Osteoblast (primary cell): Measurements from ENCODE around the gene KCNQ5. TPM values are rescaled to one million over a fixed set of nuclear protein-coding genes. Genes with fewer than 3 reads are reported as not detected.
A peak's percentile ranks its signal among the peaks of the same experiment; 100 is the strongest.

Experiments
- DNase-seq: peaks from one replicate; pipeline ENCODE4 v3.0.0; 2011; ENCODE audit warnings: low spot score, mixed read lengths; ENCODE audit not compliant: insufficient read length; ENCODE audit errors: missing footprints
- H2AFZ ChIP-seq: 2 replicates; pipeline ENCODE4 v1.6.0; 2011; ENCODE audit warnings: mild to moderate bottlenecking, low read length
- H3K27ac ChIP-seq: 2 replicates; pipeline ENCODE4 v1.5.1; 2011; ENCODE audit warnings: mild to moderate bottlenecking, low read depth, low read length, moderate library complexity
- H3K27me3 ChIP-seq: 2 replicates; pipeline ENCODE4 v1.6.0; 2012; ENCODE audit warnings: mild to moderate bottlenecking, control low read depth, inconsistent platforms, low read length, moderate library complexity; ENCODE audit not compliant: insufficient read depth
- H3K36me3 ChIP-seq: 2 replicates; pipeline ENCODE4 v1.5.1; 2011; ENCODE audit warnings: mild to moderate bottlenecking, low read length, control low read depth, moderate library complexity; ENCODE audit not compliant: insufficient read depth
- H3K4me1 ChIP-seq: 2 replicates; pipeline ENCODE4 v1.5.1; 2011; ENCODE audit warnings: mild to moderate bottlenecking, low read length, control low read depth, moderate library complexity; ENCODE audit not compliant: insufficient read depth
- H3K4me2 ChIP-seq: 2 replicates; pipeline ENCODE4 v1.6.0; 2011; ENCODE audit warnings: mild to moderate bottlenecking, low read length; ENCODE audit not compliant: insufficient read depth
- H3K4me3 ChIP-seq: fragments of 200-600 bp; sonication (generic); 3 replicates; pipeline ENCODE4 v1.5.1; 2012; ENCODE audit warnings: mild to moderate bottlenecking, low read length, inconsistent platforms; ENCODE audit not compliant: insufficient read depth
- H3K79me2 ChIP-seq: 2 replicates; pipeline ENCODE4 v1.6.0; 2012; ENCODE audit warnings: mild to moderate bottlenecking, low read length, control low read depth, inconsistent platforms; ENCODE audit not compliant: insufficient read depth
- H3K9me3 ChIP-seq: 2 replicates; pipeline ENCODE4 v1.5.1; 2011; ENCODE audit warnings: low read depth, low read length, control low read depth
- H4K20me1 ChIP-seq: 2 replicates; pipeline ENCODE4 v1.6.0; 2012; ENCODE audit warnings: mild to moderate bottlenecking, low read length, control low read depth; ENCODE audit not compliant: insufficient read depth
- total RNA-seq: library from RNA; depleted of rRNA; stranded (reverse); fragments of >200 nt; gene quantifications from 2 replicates; pipeline ENCODE4 v1.2.3, GENCODE V29; 2012
- TF ChIP-seq, protein P1 (sequence below): IDR thresholded peaks from 2 replicates; pipeline ENCODE4 v1.5.1; 2011; ENCODE audit warnings: mild to moderate bottlenecking, low read depth, low read length, moderate library complexity; ENCODE audit errors: extremely low read depth

KCNQ5 gene
- total RNA-seq, 1 donor, result 4.0 TPM

DNA sequence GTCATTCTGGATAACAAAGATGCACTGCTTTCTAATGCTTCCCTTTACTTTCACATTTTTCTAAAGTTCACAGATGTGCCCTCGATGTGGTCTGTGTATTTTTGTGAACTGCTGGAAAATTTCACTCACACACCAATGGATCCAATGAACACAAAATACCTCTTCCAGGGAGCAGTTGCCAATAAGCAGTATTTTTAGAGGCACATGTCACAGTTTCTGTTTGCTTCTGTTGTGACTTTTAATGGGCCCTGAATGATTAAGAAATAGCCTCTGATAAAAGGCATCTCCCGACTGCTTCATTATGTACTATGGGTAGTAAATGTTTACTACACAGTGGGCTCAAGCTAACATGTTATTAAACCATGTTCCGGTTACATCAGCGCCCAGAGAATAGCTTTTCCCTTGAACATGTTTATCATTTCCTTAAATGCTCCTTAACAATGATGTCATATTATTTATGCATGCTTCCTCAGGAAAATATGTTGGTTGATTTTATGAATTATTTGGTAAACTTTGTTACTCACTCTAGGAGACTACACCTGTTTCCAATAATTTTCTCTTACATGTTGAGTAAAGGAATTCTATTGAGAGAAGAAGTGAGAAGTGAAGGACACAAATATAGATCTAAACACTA lies 188.0 kb downstream of the KCNQ5 start:
- Histone ChIP-seq H3K9me3 (no peaks in the 10 kb centered on the region), H4K20me1 (no peaks in the 10 kb centered on the region), H3K4me1 (peaks cover 10% of the 10 kb centered on the region), H3K27me3 (no peaks in the 10 kb centered on the region), H2AFZ (peak overlapping the region; percentile 30), H3K4me2 (no peak overlapping the region), H3K36me3 (no peaks in the 10 kb centered on the region), H3K79me2 (no peaks in the 10 kb centered on the region), H3K27ac (no peak overlapping the region), H3K4me3 (no peak overlapping the region)
- no peak for DNase-seq
- TF ChIP-seq, protein P1, sequence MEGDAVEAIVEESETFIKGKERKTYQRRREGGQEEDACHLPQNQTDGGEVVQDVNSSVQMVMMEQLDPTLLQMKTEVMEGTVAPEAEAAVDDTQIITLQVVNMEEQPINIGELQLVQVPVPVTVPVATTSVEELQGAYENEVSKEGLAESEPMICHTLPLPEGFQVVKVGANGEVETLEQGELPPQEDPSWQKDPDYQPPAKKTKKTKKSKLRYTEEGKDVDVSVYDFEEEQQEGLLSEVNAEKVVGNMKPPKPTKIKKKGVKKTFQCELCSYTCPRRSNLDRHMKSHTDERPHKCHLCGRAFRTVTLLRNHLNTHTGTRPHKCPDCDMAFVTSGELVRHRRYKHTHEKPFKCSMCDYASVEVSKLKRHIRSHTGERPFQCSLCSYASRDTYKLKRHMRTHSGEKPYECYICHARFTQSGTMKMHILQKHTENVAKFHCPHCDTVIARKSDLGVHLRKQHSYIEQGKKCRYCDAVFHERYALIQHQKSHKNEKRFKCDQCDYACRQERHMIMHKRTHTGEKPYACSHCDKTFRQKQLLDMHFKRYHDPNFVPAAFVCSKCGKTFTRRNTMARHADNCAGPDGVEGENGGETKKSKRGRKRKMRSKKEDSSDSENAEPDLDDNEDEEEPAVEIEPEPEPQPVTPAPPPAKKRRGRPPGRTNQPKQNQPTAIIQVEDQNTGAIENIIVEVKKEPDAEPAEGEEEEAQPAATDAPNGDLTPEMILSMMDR, result no peak

DNA sequence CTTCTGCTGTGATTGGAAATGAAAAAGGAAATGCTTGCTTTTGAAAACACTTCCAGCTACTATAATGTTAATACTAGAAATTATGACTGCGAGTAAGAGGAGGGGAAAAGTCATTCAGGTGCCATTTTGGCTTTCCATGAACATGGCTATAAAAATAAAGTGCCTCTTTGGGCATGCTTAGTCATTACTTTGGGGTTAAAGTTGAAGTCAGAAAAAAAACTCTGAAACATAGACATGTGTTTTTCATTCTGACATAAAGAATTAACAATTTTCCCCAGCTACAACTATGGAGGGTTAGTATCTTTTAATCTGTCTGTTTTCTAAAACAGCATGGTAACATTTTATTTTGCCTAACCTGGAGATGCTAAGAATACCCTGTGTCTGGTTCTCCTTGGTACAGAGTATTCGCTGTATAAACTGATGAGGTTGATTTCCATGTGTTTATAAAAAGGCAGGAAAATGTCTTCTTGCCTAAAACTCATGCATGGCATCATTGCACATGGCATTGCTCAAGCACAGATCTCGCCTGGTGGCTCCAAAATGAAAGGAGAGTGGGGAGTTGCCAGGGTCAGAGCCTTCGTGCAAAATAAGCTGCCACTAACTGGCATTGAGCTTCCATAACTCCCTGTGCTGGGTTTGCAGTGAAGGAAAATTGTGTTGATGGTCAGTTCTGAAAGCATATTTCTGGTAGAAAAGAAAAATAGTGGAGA lies 188.9 kb downstream of the KCNQ5 start:
- Histone ChIP-seq H3K36me3 (no peaks in the 10 kb centered on the region), H3K27me3 (no peaks in the 10 kb centered on the region), H3K4me1 (peaks cover 10% of the 10 kb centered on the region), H3K79me2 (no peaks in the 10 kb centered on the region), H3K4me2 (no peak overlapping the region), H3K9me3 (no peaks in the 10 kb centered on the region), H3K4me3 (no peak overlapping the region), H2AFZ (no peak overlapping the region), H3K27ac (no peak overlapping the region), H4K20me1 (no peaks in the 10 kb centered on the region)
- no peak for DNase-seq
- TF ChIP-seq, protein P1, result no peak

DNA sequence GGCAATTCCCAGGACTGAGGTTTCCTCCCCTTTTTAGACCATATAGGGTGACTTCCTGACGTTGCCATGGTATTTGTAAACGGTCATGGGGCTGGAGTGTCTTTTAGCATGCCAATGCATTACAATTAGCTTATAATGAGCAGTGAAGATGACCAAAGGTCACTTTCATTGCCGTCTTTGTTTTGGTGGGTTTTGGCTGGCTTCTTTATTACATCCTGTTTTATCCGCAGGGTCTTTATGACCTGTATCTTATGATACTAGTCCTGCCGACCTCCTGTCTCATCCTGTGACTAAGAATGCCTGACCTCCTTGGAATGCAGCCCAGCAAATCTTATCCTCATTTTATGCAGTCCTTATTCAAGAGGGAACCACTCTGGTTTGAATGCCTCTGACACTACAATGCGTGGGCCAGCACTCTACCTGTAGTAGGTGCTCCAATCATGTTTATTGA lies 190.1 kb downstream of the KCNQ5 start:
- Histone ChIP-seq H3K4me1 (peaks cover 17% of the 10 kb centered on the region), H2AFZ (no peak overlapping the region), H3K4me3 (no peak overlapping the region), H3K4me2 (peak overlapping the region; percentile 23), H3K27ac (no peak overlapping the region), H3K9me3 (no peaks in the 10 kb centered on the region), H3K79me2 (no peaks in the 10 kb centered on the region), H3K27me3 (no peaks in the 10 kb centered on the region), H4K20me1 (no peaks in the 10 kb centered on the region), H3K36me3 (no peaks in the 10 kb centered on the region)
- TF ChIP-seq, protein P1, result no peak
- DNase-seq, result no peak

DNA sequence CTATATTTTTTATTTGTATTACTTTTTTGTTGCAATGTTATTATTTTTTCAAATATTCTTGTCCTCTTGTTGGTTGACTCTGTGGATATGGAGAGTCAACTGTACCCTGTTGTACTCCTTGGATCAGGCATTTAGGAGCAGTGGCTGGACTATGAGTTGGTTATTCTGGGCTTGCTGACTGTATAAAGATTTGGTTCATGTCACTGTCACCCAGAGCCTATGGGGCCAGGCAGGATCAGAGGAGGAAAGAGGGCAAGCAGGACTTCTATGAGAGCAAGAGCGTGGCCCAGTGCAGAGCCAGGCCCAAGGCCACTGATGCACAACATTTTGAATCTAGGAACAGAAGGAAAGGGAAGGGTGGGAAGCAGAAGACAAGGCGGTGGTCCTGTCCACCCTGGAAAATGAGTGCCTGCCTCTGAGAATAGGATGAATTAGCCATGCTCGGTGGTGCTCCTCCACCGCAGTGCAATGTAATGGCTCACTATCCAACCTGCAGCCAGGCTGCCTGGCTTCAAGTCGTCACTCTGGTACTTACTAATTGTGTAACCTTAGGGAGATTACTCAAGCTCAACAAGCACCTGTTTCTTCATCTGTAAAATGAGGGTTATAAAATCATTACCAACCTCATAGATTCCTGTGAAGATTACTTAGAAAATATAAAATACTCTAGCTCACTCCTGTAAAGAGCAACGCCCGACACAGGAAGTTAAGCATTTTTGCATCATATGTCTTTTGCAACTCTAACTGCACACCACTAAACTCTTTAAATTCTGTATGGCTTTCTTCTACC lies 192.1 kb downstream of the KCNQ5 start:
- Histone ChIP-seq H3K27me3 (no peaks in the 10 kb centered on the region), H3K36me3 (no peaks in the 10 kb centered on the region), H3K4me2 (no peak overlapping the region), H3K4me3 (no peak overlapping the region), H3K79me2 (no peaks in the 10 kb centered on the region), H3K9me3 (no peaks in the 10 kb centered on the region), H2AFZ (no peak overlapping the region), H3K27ac (no peak overlapping the region), H3K4me1 (peaks cover 21% of the 10 kb centered on the region), H4K20me1 (no peaks in the 10 kb centered on the region)
- no peak for DNase-seq
- TF ChIP-seq, protein P1, result no peak
